AG09319 (cell line): ENCODE results near the gene GJE1.

ENCODE experiments used
- DNase-seq: peaks from one replicate; pipeline ENCODE4 v3.0.0-alpha.2; 2010; ENCODE audit warnings: low read depth; ENCODE audit errors: extremely low read depth
- CTCF ChIP-seq: IDR thresholded peaks from 2 replicates; pipeline ENCODE4 v1.5.1; 2011; ENCODE audit warnings: low read depth, mild to moderate bottlenecking, inconsistent platforms, low read length, moderate library complexity

Gene GJE1

GRCh38 chr6:142171351-142171750 is 38.6 kb downstream of the GJE1 start:
- no peak for DNase-seq
- no peak for TF ChIP-seq CTCF

- no peak for DNase-seq
Observed at GRCh38 chr6:142172758-142173157, 40.0 kb downstream of the GJE1 start.

GRCh38 chr6:142173980-142174379 is 41.3 kb downstream of the GJE1 start:
- no peak for TF ChIP-seq CTCF
- DNase-seq, result no peak

More at GRCh38 chr6:142172758-142173157, 40.0 kb downstream of the GJE1 start:
- no peak for TF ChIP-seq CTCF

GRCh38 chr6:142174703-142175102 is 42.0 kb downstream of the GJE1 start:
- TF ChIP-seq CTCF, result no peak
- no peak for DNase-seq

GRCh38 chr6:142178129-142178528 is 45.4 kb downstream of the GJE1 start:
- TF ChIP-seq CTCF, result no peak
- no peak for DNase-seq

GRCh38 chr6:142182004-142182403 is 49.3 kb downstream of the GJE1 start:
- TF ChIP-seq CTCF, result no peak
- DNase-seq, result no peak

GRCh38 chr6:142183351-142183750 is 50.6 kb downstream of the GJE1 start:
- no peak for TF ChIP-seq CTCF
- DNase-seq, result no peak
